Measurements from ENCODE around the gene SHROOM2.

Gene SHROOM2

GRCh38 chrX:9864011-9864410 is 77.8 kb downstream of the SHROOM2 start:
- DNase-seq (ENCODE audit: low read depth) = no peak

GRCh38 chrX:9865804-9866472 is 79.7 kb downstream of the SHROOM2 start:
- DNase-seq (ENCODE audit: low read depth) = no peak

- no peak for DNase-seq (ENCODE audit: low read depth)
These were observed 80.4 kb downstream of the SHROOM2 start for GRCh38 chrX:9866633-9867032.

GRCh38 chrX:9867226-9867625 is 81.0 kb downstream of the SHROOM2 start:
- no peak for DNase-seq (ENCODE audit: low read depth)

GRCh38 chrX:9867753-9868152 is 81.5 kb downstream of the SHROOM2 start:
- no peak for DNase-seq (ENCODE audit: low read depth)

GRCh38 chrX:9871701-9872268 is 85.6 kb downstream of the SHROOM2 start:
- peak; percentile 30 for DNase-seq (ENCODE audit: low read depth)

GRCh38 chrX:9873360-9873759 is 87.1 kb downstream of the SHROOM2 start:
- no peak for DNase-seq (ENCODE audit: low read depth)

GRCh38 chrX:9873952-9874351 is 87.7 kb downstream of the SHROOM2 start:
- peak; percentile 7 for DNase-seq (ENCODE audit: low read depth)

- no peak for DNase-seq (ENCODE audit: low read depth)
These were observed 88.3 kb downstream of the SHROOM2 start for GRCh38 chrX:9874483-9874882.

GRCh38 chrX:9875801-9876200 is 89.6 kb downstream of the SHROOM2 start:
- no peak for DNase-seq (ENCODE audit: low read depth)

- no peak for DNase-seq (ENCODE audit: low read depth)
These were observed 90.0 kb downstream of the SHROOM2 start for GRCh38 chrX:9876201-9876600.

- no peak for DNase-seq (ENCODE audit: low read depth)
These were observed 92.1 kb downstream of the SHROOM2 start for GRCh38 chrX:9878146-9878820.

- no peak for DNase-seq (ENCODE audit: low read depth)
These were observed 94.0 kb downstream of the SHROOM2 start for GRCh38 chrX:9880237-9880636.

- DNase-seq (ENCODE audit: low read depth) = no peak
These were observed 94.6 kb downstream of the SHROOM2 start for GRCh38 chrX:9880870-9881269.

GRCh38 chrX:9882669-9883446 is 96.6 kb downstream of the SHROOM2 start:
- DNase-seq (ENCODE audit: low read depth) = no peak

- no peak for DNase-seq (ENCODE audit: low read depth)
These were observed 98.0 kb downstream of the SHROOM2 start for GRCh38 chrX:9884031-9884779.

- DNase-seq (ENCODE audit: low read depth) = peak; percentile 50
These were observed 98.9 kb downstream of the SHROOM2 start for GRCh38 chrX:9885150-9885549.

- no peak for DNase-seq (ENCODE audit: low read depth)
These were observed 101.5 kb downstream of the SHROOM2 start for GRCh38 chrX:9887659-9888297.

GRCh38 chrX:9888953-9889470 is 102.8 kb downstream of the SHROOM2 start:
- no peak for DNase-seq (ENCODE audit: low read depth)

GRCh38 chrX:9890681-9891091 is 104.5 kb downstream of the SHROOM2 start:
- DNase-seq (ENCODE audit: low read depth) = no peak

GRCh38 chrX:9895225-9895912 is 109.1 kb downstream of the SHROOM2 start:
- DNase-seq (ENCODE audit: low read depth) = no peak
